Neural crest cell (in vitro differentiated cells): ENCODE measurements around the gene CD83. TPM values are rescaled to one million over a fixed set of nuclear protein-coding genes. Genes with fewer than 3 reads are reported as not detected.

Experiments
- DNase-seq: peaks from one replicate; pipeline ENCODE4 v3.0.0; 2021; ENCODE audit warnings: low read depth, mixed read lengths, low spot score
- H3K27ac Mint-ChIP-seq: one replicate; pipeline ENCODE4 v1.8.0; 2021; ENCODE audit warnings: mild to moderate bottlenecking, mixed read lengths; ENCODE audit not compliant: unreplicated experiment
- H3K27me3 Mint-ChIP-seq: 2 replicates; pipeline ENCODE4 v1.8.0; 2021; ENCODE audit warnings: low read depth, mild to moderate bottlenecking, mixed read lengths
- H3K36me3 Mint-ChIP-seq: 2 replicates; pipeline ENCODE4 v1.8.0; 2021; ENCODE audit warnings: low read depth, mild to moderate bottlenecking, mixed read lengths
- H3K4me1 Mint-ChIP-seq: 2 replicates; pipeline ENCODE4 v1.8.0; 2021; ENCODE audit warnings: mixed read lengths
- H3K4me3 Mint-ChIP-seq: one replicate; pipeline ENCODE4 v1.8.0; 2021; ENCODE audit warnings: mild to moderate bottlenecking, mixed read lengths
- H3K9me3 Mint-ChIP-seq: 2 replicates; pipeline ENCODE4 v1.8.0; 2021; ENCODE audit warnings: mixed read lengths
- total RNA-seq: library from RNA; stranded (reverse); gene quantifications from 2 replicates; pipeline ENCODE4 v1.2.1, GENCODE V29; 2021
- TF ChIP-seq, protein P1 (sequence below): fragments of 200-600 bp; sonication (generic); conservative IDR thresholded peaks from 2 replicates; pipeline ENCODE4 v1.5.0; 2021; ENCODE audit warnings: antibody characterized with exemption, mild to moderate bottlenecking

Gene CD83
- total RNA-seq, 1 donor from 2014 or later, result 7.9 TPM

DNA sequence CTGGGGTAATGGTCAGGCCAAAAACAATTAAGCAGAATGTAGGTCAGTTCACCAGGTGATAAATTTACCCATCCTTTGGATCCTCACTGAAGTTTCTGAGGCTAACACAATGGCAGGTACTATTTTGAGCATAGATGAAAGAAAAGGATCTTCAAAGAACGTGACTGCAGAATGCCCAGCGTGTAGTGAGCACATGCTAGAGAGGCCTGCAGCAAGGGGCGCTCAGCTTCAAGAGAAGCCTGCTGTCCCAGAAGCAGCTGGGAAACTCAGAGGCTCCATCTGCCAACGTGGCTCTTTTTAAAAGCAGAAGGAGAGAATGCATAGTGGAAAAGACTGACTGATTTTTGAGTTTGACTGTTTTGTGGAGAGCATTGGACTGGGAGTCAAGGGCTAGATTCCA is 57.4 kb downstream of the CD83 start:
- no peak overlapping the region for H3K27ac Mint-ChIP-seq
- DNase-seq, result no peak
- H3K4me1 Mint-ChIP-seq, result no peaks in the 10 kb centered on the region

DNA sequence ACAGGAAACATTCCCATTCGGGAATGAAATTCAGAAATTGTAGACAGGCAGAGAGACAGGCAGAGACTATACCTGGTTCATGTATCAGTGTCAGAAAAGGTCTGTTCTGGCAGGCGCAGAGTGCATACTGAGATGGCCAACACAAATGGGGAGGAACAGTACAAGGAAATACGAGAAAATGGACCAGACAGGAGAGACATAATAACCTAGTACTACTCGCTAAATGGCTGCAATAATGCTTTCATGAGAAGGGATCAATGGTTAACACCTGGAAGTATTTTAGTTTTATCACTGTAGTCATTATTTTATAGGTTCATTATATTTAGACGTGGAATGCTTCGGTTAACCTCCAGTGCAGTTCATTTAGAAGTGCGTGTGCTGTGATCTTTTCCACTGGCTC is 58.9 kb downstream of the CD83 start:
- H3K4me3 Mint-ChIP-seq, result no peak overlapping the region
- TF ChIP-seq, protein P1, sequence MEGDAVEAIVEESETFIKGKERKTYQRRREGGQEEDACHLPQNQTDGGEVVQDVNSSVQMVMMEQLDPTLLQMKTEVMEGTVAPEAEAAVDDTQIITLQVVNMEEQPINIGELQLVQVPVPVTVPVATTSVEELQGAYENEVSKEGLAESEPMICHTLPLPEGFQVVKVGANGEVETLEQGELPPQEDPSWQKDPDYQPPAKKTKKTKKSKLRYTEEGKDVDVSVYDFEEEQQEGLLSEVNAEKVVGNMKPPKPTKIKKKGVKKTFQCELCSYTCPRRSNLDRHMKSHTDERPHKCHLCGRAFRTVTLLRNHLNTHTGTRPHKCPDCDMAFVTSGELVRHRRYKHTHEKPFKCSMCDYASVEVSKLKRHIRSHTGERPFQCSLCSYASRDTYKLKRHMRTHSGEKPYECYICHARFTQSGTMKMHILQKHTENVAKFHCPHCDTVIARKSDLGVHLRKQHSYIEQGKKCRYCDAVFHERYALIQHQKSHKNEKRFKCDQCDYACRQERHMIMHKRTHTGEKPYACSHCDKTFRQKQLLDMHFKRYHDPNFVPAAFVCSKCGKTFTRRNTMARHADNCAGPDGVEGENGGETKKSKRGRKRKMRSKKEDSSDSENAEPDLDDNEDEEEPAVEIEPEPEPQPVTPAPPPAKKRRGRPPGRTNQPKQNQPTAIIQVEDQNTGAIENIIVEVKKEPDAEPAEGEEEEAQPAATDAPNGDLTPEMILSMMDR, result no peak
- H3K36me3 Mint-ChIP-seq, result peaks cover 2% of the 10 kb centered on the region
- H3K27me3 Mint-ChIP-seq, result no peaks in the 10 kb centered on the region
- H3K4me1 Mint-ChIP-seq, result no peaks in the 10 kb centered on the region
- DNase-seq, result no peak
- H3K9me3 Mint-ChIP-seq, result peaks cover 3% of the 10 kb centered on the region
- H3K27ac Mint-ChIP-seq, result no peak overlapping the region

More for the DNA sequence above, 57.4 kb downstream of the CD83 start:
- no peak overlapping the region for H3K4me3 Mint-ChIP-seq
- peaks cover 7% of the 10 kb centered on the region for H3K9me3 Mint-ChIP-seq
- no peaks in the 10 kb centered on the region for H3K27me3 Mint-ChIP-seq
- H3K36me3 Mint-ChIP-seq, result peaks cover 6% of the 10 kb centered on the region
- TF ChIP-seq, protein P1, result no peak

DNA sequence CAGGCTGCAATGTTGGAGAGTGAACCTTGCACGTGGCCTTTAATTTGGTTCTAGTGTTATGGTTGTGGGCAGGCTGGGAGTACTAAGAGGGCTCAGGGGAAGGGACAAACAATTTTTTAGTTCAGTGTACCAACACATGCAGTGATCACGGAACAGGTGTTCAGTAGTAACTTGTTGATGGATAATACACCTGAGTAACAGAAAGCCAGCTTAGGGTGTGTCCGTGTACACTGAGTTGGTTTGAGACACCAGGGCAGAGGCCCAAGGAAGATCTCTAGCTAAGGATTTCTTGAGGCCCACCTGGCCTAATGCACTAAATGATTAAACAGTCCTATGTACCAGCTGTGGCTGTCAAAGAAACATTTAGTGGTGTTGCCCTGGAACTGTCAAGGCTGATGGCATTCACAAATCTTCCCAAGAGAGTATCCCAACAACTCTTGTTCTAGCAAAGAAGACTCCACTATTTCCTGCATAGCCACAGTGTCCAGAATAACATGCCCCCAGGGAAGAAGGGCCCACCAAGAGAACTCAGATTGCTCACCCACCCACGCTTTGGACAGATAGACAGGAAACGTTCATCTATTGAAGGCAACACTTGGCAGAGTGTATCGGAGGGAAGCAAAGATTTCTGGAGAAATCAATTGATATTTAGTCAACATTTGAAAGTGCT is 60.0 kb downstream of the CD83 start:
- Mint-ChIP-seq H3K4me1 (no peaks in the 10 kb centered on the region), H3K36me3 (peaks cover 2% of the 10 kb centered on the region), H3K4me3 (no peak overlapping the region), H3K27me3 (no peaks in the 10 kb centered on the region), H3K27ac (no peak overlapping the region), H3K9me3 (peaks cover 3% of the 10 kb centered on the region)
- TF ChIP-seq, protein P1, result no peak
- DNase-seq, result no peak

DNA sequence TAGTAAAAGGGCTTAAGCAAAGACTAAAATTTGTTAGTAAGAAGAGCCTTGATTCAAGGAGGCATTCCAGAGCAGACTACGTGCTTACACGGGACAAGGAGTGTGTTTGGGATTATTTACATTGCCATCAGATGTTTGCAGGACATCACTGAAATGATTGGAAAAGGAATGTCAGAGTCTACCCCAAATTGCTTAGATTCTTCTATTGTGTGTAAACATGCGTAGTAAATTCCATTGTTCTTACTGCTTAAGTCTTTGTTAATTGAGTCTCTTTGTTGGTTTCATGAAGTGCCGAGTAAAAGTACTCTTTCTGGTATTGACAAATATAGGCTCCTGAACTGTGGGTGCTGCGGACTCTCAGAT is 60.5 kb downstream of the CD83 start:
- H3K27me3 Mint-ChIP-seq, result no peaks in the 10 kb centered on the region
- DNase-seq, result no peak

DNA sequence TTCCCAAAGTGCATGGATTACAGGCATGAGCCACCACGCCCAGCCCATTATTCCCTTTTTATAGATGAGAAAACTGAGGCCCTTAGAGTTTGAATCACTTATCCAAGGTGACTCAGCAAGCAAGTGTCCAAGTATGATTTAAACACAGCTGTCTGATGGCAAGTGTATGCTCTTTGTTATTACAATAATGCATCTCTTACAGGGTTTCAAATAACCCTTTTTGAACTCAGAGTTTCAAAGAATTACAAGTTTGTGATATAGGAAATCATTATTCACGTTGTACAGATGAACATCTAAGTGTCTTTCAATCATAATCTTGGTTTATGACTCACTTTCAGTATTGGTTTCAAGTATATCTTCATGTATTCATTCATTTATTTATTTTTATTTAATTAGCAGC is 63.0 kb downstream of the CD83 start:
- Mint-ChIP-seq H3K4me1 (no peaks in the 10 kb centered on the region), H3K36me3 (no peaks in the 10 kb centered on the region), H3K27me3 (no peaks in the 10 kb centered on the region), H3K27ac (no peak overlapping the region), H3K9me3 (no peaks in the 10 kb centered on the region), H3K4me3 (no peak overlapping the region)
- TF ChIP-seq, protein P1, result no peak
- no peak for DNase-seq

More for the DNA sequence above, 60.5 kb downstream of the CD83 start:
- Mint-ChIP-seq H3K27ac (no peak overlapping the region), H3K4me3 (no peak overlapping the region), H3K9me3 (no peaks in the 10 kb centered on the region), H3K36me3 (no peaks in the 10 kb centered on the region), H3K4me1 (no peaks in the 10 kb centered on the region)
- TF ChIP-seq, protein P1, result no peak
